Suprapubic skin (tissue), 4 donors: Measurements from ENCODE around the gene PRSS2. TPM values are rescaled to one million over a fixed set of nuclear protein-coding genes. Genes with fewer than 3 reads are reported as not detected.

Source experiments
- DNase-seq, 2 donors: peaks; one replicate each; pipeline ENCODE4 v3.0.0-alpha.2; 2019; ENCODE audit warnings: low spot score in 2 of 2
- H3K27ac ChIP-seq: fragments of 200-600 bp; sonication (generic); one replicate; pipeline ENCODE4 v1.5.1; 2019
- H3K27me3 ChIP-seq: fragments of 200-600 bp; sonication (generic); one replicate; pipeline ENCODE4 v1.5.1; 2019
- H3K36me3 ChIP-seq: fragments of 200-600 bp; sonication (generic); one replicate; pipeline ENCODE4 v1.5.1; 2019
- H3K4me1 ChIP-seq: fragments of 200-600 bp; sonication (generic); one replicate; pipeline ENCODE4 v1.5.1; 2019
- H3K4me3 ChIP-seq: fragments of 200-600 bp; sonication (generic); one replicate; pipeline ENCODE4 v1.5.1; 2019; ENCODE audit warnings: mild to moderate bottlenecking
- H3K9me3 ChIP-seq: fragments of 200-600 bp; sonication (generic); one replicate; pipeline ENCODE4 v1.5.1; 2019
- CTCF ChIP-seq, 2 donors: fragments of 200-600 bp in 1 of 2; fragments of 450-650 bp in 1 of 2; sonication (generic) in 1 of 2; IDR thresholded peaks; one replicate each; pipeline ENCODE4 v1.5.1; 2016 to 2019; ENCODE audit warnings: antibody characterized with exemption in 2 of 2, mild to moderate bottlenecking in 1 of 2, moderate library complexity in 1 of 2
- EP300 ChIP-seq: sonication (generic); formaldehyde crosslinking; IDR thresholded peaks from one replicate; pipeline ENCODE4 v1.6.1; 2017; ENCODE audit warnings: antibody characterized with exemption
- POLR2A ChIP-seq, 2 donors: fragments of 450-650 bp; IDR thresholded peaks; one replicate each; pipeline ENCODE4 v1.6.1; 2017; ENCODE audit warnings: antibody characterized with exemption in 2 of 2, mild to moderate bottlenecking in 2 of 2, moderate library complexity in 2 of 2
- POLR2AphosphoS5 ChIP-seq, 3 donors: sonication (generic); formaldehyde crosslinking; IDR thresholded peaks; one replicate each; pipeline ENCODE4 v1.6.1; 2017; ENCODE audit warnings: antibody characterized with exemption in 3 of 3
- WGBS: methylation state at CpG from one replicate; pipeline ENCODE4 v1.1.5; 2018; 5-methylcytosine and 5-hydroxymethylcytosine counted together
- total RNA-seq, 4 donors: library from RNA; depleted of rRNA; stranded (reverse); fragments of >200 nt; gene quantifications; one replicate each; pipeline ENCODE4 v1.1.0, GENCODE V29; 2016

PRSS2 gene
- total RNA-seq = not detected

- Histone ChIP-seq H3K4me1 (no peaks in the 10 kb centered on the region), H3K4me3 (no peak within 1 kb of the TSS), H3K27ac (no peak within 1 kb of the TSS), H3K36me3 (no peaks in the 10 kb centered on the region), H3K9me3 (no peaks in the 10 kb centered on the region), H3K27me3 (peaks cover 5% of the 10 kb centered on the region)
- TF ChIP-seq POLR2A (IDR thresholded peaks at IDR 0.05) = no peak
- TF ChIP-seq EP300 = no peak
- TF ChIP-seq POLR2AphosphoS5 (IDR thresholded peaks at IDR 0.05) = no peak
- no peak for TF ChIP-seq CTCF (IDR thresholded peaks at IDR 0.05)
- WGBS = 83% methylated on average over 7 of the region's 7 CpGs
- DNase-seq = no peak
These were observed at the start of gene PRSS2 for GRCh38 chr7:142770661-142771352. TSS of gene PRSS2 (plus strand) at chr7:142770970. CDS start at chr7:142770983, 13 bp downstream.

- Histone ChIP-seq H3K27ac (no peak overlapping the region), H3K4me3 (no peak overlapping the region), H3K4me1 (no peaks in the 10 kb centered on the region), H3K9me3 (no peaks in the 10 kb centered on the region), H3K27me3 (no peaks in the 10 kb centered on the region), H3K36me3 (no peaks in the 10 kb centered on the region)
- 91% methylated on average over 10 of the region's 10 CpGs for WGBS
- DNase-seq = no peak
- TF ChIP-seq CTCF (IDR thresholded peaks at IDR 0.05) = no peak
- TF ChIP-seq POLR2A (IDR thresholded peaks at IDR 0.05) = no peak
- no peak for TF ChIP-seq POLR2AphosphoS5 (IDR thresholded peaks at IDR 0.05)
- TF ChIP-seq EP300 = no peak
These were observed 49.8 kb upstream of the PRSS2 start for GRCh38 chr7:142720986-142721385.

- Histone ChIP-seq H3K36me3 (no peaks in the 10 kb centered on the region), H3K27ac (no peak overlapping the region), H3K4me1 (no peaks in the 10 kb centered on the region), H3K27me3 (peaks cover 6% of the 10 kb centered on the region), H3K4me3 (no peak overlapping the region), H3K9me3 (no peaks in the 10 kb centered on the region)
- no peak for TF ChIP-seq POLR2A (IDR thresholded peaks at IDR 0.05)
- no peak for TF ChIP-seq POLR2AphosphoS5 (IDR thresholded peaks at IDR 0.05)
- no peak for TF ChIP-seq CTCF (IDR thresholded peaks at IDR 0.05)
- TF ChIP-seq EP300 = no peak
- 76% methylated on average over 15 of the region's 15 CpGs for WGBS
- DNase-seq = no peak
These were observed 48.4 kb upstream of the PRSS2 start for GRCh38 chr7:142722248-142722794.

- Histone ChIP-seq H3K36me3 (no peaks in the 10 kb centered on the region), H3K9me3 (no peaks in the 10 kb centered on the region), H3K27ac (no peak overlapping the region), H3K4me3 (no peak overlapping the region), H3K27me3 (no peaks in the 10 kb centered on the region), H3K4me1 (no peaks in the 10 kb centered on the region)
- TF ChIP-seq POLR2A (IDR thresholded peaks at IDR 0.05) (no peak), POLR2AphosphoS5 (IDR thresholded peaks at IDR 0.05) (no peak), CTCF (IDR thresholded peaks at IDR 0.05) (no peak), EP300 (no peak)
- no peak for DNase-seq
- 90% methylated on average over 8 of the region's 8 CpGs for whole genome bisulfite sequencing
These were observed 37.5 kb upstream of the PRSS2 start for GRCh38 chr7:142733271-142733670.

GRCh38 chr7:142739923-142740492, 30.8 kb upstream of the PRSS2 start:
- Histone ChIP-seq H3K4me1 (no peaks in the 10 kb centered on the region), H3K4me3 (no peak overlapping the region), H3K27ac (no peak overlapping the region), H3K9me3 (no peaks in the 10 kb centered on the region), H3K36me3 (no peaks in the 10 kb centered on the region), H3K27me3 (no peaks in the 10 kb centered on the region)
- DNase-seq = no peak
- TF ChIP-seq CTCF (IDR thresholded peaks at IDR 0.05) (no peak), POLR2A (IDR thresholded peaks at IDR 0.05) (no peak), POLR2AphosphoS5 (IDR thresholded peaks at IDR 0.05) (no peak), EP300 (no peak)
- 65% methylated on average over 2 of the region's 2 CpGs for WGBS
